ENCODE measurements around the gene UBE2I.
"Not testable (repeated sequence)": the region's sequence is repeated elsewhere in the genome, so short reads cannot be mapped to it uniquely, and the experiment has no call there.

The UBE2I gene

DNA sequence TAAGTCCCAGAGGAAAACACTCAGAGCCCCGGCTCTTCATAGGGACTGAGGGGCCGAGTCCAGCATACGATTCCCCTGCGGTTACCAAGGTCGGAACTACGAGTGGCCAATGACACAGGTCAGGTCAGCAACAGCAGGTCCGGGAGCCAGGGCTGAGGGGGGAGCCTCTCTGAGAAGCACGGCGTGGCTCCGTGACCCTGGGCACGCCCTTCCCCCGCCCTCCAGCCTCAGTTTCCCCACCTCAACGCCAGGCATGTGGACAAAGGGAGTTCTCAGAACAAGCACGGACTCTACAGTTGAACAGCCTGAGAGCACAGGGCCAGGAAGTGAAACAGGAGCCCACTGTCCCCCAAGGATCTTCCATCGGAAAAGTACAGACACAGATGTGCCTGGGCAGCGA is 27.9 kb upstream of the UBE2I start:
- Histone ChIP-seq H3K4me3 (no peak overlapping the region), H3K27me3 (ENCODE audit: low read depth) (peaks cover 26% of the 10 kb centered on the region), H3K4me1 (no peaks in the 10 kb centered on the region), H3K36me3 (replicated peaks) (no peaks in the 10 kb centered on the region), H3K9me3 (no peaks in the 10 kb centered on the region)
- in situ Hi-C loops (cut with MboI; ENCODE audit: low sequenced_read_pairs) = no loop called here
- DNase-seq (ENCODE audit: low spot score in 2 of 2) = no peak

DNA sequence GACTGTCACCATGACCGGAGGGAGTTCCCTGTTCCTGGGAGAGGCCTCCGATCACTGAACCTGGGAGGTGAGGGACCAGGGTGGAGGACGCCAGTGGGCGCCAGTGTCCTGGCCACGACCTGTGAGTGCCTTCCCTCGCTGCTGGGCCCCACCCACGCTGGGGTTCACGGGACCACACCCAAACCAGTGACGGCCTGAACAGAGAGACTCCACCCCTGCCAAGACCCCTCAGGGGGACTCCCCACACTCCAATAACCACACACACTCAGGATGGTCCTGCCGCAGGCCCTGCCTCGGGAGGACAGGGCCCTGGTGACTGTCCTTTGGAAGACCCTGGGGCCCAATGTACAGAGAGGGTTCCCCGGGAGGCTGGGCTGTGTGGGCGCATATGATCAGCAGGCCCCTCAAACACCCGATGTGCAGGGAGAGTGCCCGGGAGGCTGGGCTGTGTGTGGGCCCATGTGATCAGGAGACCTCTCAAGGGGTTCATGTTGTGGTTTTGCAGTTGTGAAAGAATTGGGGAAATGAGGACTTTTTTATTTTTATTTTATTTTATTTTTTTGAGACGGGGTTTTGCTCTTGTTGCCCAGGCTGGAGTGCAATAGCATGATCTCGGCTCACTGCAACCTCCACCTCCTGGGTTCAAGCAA is 27.0 kb upstream of the UBE2I start:
- Histone ChIP-seq H3K4me3 (no peak overlapping the region), H3K9me3 (no peaks in the 10 kb centered on the region), H3K27me3 (ENCODE audit: low read depth) (peaks cover 32% of the 10 kb centered on the region), H3K36me3 (replicated peaks) (no peaks in the 10 kb centered on the region), H3K4me1 (no peaks in the 10 kb centered on the region)
- DNase-seq (ENCODE audit: low spot score in 2 of 2) = no peak
- in situ Hi-C loops (cut with MboI; ENCODE audit: low sequenced_read_pairs) = no loop called here

DNA sequence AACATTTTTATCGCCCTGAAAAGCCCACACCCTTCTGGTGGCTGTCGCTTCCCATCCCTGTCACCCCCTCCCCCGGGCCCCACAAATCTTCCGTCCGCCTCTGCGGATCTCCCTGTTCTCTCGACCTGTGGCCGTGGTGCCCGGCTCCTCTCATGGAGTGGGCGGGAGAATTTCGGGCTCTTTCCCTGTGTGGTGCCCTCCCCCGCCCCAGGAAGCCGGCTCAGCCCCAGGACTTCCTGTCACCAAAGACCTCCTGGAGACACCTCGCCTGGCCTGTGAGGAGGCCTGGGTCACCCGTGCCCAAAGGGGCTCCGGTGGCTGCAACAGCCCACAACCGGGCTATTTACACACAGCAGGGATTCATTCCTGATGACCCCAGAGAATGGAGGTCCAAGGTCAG is 26.1 kb upstream of the UBE2I start:
- Histone ChIP-seq H3K36me3 (replicated peaks) (no peaks in the 10 kb centered on the region), H3K4me1 (no peaks in the 10 kb centered on the region), H3K4me3 (no peak overlapping the region), H3K27me3 (ENCODE audit: low read depth) (peaks cover 41% of the 10 kb centered on the region), H3K9me3 (no peaks in the 10 kb centered on the region)
- in situ Hi-C loops (cut with MboI; ENCODE audit: low sequenced_read_pairs) = no loop called here
- no peak for DNase-seq (ENCODE audit: low spot score in 2 of 2)

DNA sequence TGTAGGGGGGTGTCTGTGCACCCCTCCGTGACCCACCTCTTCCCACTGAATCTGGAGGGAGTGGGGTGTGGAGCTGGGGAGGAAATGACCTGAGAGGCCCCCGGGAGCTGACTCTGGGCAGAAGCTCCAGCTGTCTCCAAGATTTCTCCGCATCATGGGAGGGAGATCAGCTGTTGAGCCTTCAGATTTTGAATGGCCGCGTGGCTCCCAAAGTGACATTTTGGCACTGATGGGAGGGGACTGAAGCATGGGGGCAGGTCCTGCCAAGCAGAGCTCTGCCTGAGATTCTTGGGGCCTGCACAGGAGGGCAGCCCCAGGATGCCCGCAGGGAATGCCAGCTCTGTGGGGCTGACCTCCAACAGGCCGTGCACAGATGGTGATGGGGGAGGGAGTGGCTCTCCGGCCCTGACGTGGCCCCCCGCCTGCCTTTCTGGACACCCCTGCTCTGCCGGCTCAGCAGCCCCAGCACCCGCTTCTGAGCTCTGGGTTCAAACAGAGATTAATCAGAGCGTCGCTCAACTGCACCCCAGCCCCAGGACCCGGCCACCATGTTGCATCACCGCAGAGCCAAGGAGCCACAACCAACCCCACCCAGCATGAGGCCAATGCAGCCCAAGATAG is 25.3 kb upstream of the UBE2I start:
- in situ Hi-C loops (cut with MboI; ENCODE audit: low sequenced_read_pairs) = no loop called here
- H3K27me3 ChIP-seq (ENCODE audit: low read depth) = peaks cover 49% of the 10 kb centered on the region
- H3K36me3 ChIP-seq (replicated peaks) = no peaks in the 10 kb centered on the region
- H3K4me3 ChIP-seq = no peak overlapping the region
- H3K4me1 ChIP-seq = no peaks in the 10 kb centered on the region
- no peaks in the 10 kb centered on the region for H3K9me3 ChIP-seq
- no peak for DNase-seq (ENCODE audit: low spot score in 2 of 2)

DNA sequence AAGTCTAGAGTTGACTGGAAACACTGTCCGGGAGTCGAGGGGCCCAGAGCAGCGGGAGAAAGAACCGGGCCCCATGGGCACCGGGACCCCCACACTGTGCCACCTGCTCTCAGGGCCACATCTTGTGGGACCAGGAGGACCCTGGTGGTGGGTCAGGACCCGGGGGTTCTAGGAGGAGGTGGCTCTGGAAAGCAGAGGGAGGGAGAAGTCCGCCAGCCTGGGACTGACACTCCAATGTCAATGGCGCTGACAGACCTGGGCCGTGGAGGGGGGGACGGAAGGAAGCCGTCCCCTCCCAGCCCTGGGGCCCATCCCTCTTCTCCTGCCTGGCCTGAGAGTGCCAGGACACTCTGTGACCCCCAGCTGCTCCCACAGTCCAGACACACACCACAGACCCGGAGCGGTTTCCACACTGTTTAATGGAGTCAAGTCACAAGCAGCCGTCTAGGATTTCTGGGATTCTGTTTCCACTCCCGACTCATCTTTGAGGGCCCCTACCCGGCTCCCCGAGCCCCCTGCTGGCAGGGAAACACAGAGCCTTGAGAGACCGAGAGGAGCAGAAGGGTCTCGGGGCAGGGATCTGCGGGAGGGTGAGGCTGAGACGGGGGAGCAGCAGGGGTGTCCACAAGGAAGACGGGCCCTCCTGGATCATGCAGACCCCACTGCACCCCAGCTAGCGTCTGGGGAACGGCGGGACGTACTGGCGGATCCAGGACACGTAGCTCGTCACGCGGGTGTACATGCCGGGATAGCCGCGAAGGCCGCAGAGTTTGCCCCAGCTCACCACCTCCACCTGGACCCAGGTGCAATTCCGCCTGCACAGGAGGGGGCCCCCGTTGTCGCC is 23.5 kb upstream of the UBE2I start:
- Histone ChIP-seq H3K4me1 (no peaks in the 10 kb centered on the region), H3K9me3 (no peaks in the 10 kb centered on the region), H3K36me3 (replicated peaks) (no peaks in the 10 kb centered on the region), H3K27me3 (ENCODE audit: low read depth) (peaks cover 63% of the 10 kb centered on the region), H3K4me3 (no peak overlapping the region)
- no peak for DNase-seq (ENCODE audit: low spot score in 2 of 2)
- in situ Hi-C loops (cut with MboI; ENCODE audit: low sequenced_read_pairs) = no loop called here

DNA sequence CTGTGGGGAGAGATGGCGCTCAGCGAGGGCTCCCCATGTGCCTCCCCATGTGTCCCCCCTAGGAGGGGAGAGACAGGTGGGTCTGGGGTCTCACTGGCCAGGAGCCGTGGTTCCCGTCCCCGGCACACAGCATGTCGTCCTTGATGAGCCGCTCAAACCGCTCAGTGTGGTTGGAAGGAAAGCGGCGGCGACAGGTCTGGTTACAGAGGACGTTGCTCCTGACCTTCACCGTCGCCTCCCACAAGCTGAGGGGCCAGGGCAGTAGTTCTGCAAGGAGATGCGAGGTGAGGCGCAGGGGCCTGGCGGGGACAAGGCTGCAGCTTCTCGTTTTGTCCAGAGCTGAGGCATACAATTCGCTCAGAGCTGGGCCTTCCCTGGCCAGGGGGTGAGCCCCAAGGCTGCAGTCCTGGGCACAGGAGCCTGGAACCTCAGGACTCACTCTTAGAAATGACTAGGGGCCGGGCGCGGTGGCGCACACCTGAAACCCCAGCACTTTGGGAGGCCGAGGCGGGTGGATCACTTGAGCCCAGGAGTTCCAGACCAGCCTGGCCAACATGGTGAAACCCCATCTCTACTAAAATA is 22.8 kb upstream of the UBE2I start:
- Histone ChIP-seq H3K9me3 (no peaks in the 10 kb centered on the region), H3K4me3 (no peak overlapping the region), H3K36me3 (replicated peaks) (no peaks in the 10 kb centered on the region), H3K27me3 (ENCODE audit: low read depth) (peaks cover 67% of the 10 kb centered on the region), H3K4me1 (no peaks in the 10 kb centered on the region)
- DNase-seq (ENCODE audit: low spot score in 2 of 2) = no peak
- in situ Hi-C loops (cut with MboI; ENCODE audit: low sequenced_read_pairs) = no loop called here

DNA sequence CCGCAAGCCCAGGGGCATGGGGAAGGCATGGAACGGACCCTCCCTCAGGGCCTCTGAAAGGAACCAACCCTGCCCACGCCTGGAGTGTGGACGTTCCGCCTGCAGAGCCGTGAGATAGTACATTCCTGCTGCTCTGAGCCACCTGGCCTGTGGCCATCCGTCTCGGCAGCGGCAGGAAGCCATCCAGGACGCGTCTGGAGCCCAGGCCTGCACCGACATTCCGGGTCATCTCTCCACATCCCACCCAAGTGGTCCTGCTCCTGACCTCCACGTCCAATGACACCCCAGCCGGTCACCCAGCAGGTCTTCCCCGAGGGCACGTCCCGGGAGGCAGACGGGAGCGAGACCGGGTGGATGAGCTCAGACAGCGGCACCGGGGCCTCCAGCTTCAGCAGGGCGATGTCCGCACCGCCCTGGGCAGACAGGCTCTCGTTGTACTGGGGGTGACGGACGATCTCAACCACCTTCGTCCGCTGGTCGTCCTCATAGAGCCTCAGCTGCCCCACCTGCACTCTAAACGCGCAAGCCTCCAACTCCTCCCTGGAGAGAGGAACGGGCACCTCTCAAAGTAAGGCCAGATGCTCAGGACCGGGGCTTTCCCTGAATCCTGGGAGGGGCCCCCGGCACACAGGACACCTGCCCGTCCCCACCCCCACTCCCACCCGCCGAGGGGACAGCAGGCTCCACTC is 21.3 kb upstream of the UBE2I start:
- in situ Hi-C loops (cut with MboI; ENCODE audit: low sequenced_read_pairs) = no loop called here
- no peak for DNase-seq (ENCODE audit: low spot score in 2 of 2)
- Histone ChIP-seq H3K9me3 (no peaks in the 10 kb centered on the region), H3K4me3 (no peak overlapping the region), H3K4me1 (no peaks in the 10 kb centered on the region), H3K36me3 (replicated peaks) (no peaks in the 10 kb centered on the region), H3K27me3 (ENCODE audit: low read depth) (peaks cover 66% of the 10 kb centered on the region)

DNA sequence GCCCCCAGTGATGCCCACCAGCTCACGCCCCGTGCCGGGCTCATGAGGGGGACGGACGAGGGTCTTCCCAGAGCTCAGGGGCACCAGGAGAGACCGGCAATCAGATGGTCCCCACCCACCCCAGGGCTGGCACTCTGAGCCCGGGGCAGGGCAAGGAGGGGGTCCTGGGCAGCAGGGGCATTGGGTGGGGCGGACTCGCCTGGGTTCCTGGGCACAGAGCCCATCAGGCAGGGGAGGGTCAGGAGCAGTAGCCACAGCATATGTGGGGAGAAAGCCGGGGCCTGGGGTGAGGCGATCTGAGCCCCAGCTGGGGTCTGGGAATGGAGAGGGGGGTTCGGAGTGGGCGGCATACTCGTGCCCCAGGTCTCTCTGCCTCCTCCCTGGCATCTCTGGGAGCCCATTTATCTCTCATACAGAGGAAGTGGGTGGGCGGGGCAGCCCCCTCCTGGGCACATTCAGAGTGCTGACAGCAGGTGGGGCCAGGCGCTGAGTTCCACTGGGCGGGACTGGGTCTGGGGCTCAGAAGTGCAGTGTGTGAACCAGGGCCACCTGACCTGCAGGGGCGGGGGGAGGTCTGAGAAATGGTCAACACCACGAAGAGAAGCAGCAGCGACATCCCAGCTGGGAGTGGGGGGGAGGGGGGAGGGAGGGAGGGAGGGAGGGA is 20.5 kb upstream of the UBE2I start:
- Histone ChIP-seq H3K27me3 (ENCODE audit: low read depth) (peaks cover 58% of the 10 kb centered on the region), H3K4me3 (no peak overlapping the region), H3K4me1 (no peaks in the 10 kb centered on the region), H3K36me3 (replicated peaks) (no peaks in the 10 kb centered on the region), H3K9me3 (no peaks in the 10 kb centered on the region)
- in situ Hi-C loops (cut with MboI; ENCODE audit: low sequenced_read_pairs) = no loop called here
- no peak for DNase-seq (ENCODE audit: low spot score in 2 of 2)

DNA sequence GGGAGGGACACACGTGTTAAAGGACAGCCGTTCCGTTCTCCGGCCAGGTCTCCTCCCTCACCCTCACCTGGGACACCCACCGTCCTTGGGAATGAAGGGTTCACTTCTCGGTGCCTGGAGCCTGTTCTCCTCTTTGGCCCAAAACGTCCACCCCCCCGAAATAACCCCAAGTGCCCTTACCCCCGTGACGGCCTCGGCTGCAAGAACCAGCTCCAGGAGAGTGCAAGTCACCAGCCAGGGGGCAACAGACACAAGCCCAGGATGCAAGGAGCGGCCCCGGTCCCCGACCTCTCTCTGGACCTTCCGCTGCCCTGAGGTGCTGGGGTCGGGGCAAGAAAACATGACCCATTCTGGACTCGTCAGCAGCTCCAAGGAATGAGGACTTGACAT is 20.0 kb upstream of the UBE2I start:
- Histone ChIP-seq H3K4me3 (no peak overlapping the region), H3K4me1 (no peaks in the 10 kb centered on the region), H3K27me3 (ENCODE audit: low read depth) (peaks cover 56% of the 10 kb centered on the region), H3K9me3 (no peaks in the 10 kb centered on the region), H3K36me3 (replicated peaks) (no peaks in the 10 kb centered on the region)
- in situ Hi-C loops (cut with MboI; ENCODE audit: low sequenced_read_pairs) = no loop called here
- DNase-seq (ENCODE audit: low spot score in 2 of 2) = no peak

DNA sequence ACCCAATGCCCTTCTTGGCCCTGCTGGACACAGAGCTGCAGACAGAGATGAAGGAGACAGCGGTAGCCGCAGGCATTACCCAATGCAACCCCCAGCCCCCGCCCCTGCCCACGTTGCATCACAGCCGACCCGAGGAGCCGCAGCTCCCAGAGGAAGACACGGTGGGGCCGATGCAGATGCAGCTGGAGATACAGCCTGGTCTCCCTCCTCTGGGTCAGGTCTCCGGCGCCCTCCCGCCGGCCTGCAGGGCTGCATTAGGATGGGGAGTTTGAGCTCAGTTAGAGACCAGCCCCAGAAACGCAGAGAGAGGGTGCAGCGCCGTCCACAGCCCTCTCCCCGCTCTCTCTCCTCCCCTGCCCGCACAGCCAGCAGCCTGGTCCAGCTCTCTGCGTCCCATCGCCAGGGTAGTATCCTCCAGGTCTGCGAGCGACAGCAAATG is 19.4 kb upstream of the UBE2I start:
- no peaks in the 10 kb centered on the region for H3K36me3 ChIP-seq (replicated peaks)
- DNase-seq (ENCODE audit: low spot score in 2 of 2) = no peak
- no peak overlapping the region for H3K4me3 ChIP-seq
- no peaks in the 10 kb centered on the region for H3K9me3 ChIP-seq
- in situ Hi-C loops (cut with MboI; ENCODE audit: low sequenced_read_pairs) = no loop called here
- H3K4me1 ChIP-seq = no peaks in the 10 kb centered on the region
- H3K27me3 ChIP-seq (ENCODE audit: low read depth) = peaks cover 56% of the 10 kb centered on the region

DNA sequence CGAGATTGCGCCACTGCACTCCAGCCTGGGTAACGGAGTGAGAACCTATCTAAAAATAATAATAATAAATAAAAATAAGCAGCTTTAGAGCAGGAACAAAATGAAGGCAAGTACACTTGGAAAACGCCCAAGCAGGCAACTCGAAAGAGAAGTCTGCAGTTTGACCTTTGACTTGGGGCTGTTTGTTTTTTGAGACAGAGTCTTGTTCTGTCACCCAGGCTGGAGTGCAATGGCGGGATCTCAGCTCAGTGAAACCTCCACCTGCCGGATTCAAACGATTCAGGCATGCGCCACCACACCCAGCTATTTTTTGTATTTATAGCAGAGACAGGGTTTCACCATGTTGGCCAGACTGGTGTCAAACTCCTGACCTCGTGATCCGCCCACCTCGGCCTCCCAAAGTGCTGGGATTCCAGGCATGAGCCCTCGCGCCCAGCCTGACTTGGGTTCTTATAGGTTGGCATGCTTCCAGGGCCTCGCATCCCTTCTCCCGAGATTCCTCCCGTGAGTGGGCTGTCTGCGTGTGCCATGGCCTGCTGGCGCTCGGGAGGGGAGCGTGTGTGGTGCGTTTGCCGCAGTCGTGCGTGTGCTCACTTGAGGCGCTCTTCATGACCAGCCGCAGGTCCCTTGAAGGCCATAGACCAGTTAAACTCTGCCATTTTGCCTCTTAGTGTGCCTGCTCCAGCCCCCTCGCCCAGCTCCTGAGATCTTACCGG is 18.4 kb upstream of the UBE2I start:
- in situ Hi-C loops (cut with MboI; ENCODE audit: low sequenced_read_pairs) = no loop called here
- no peak overlapping the region for H3K4me3 ChIP-seq
- no peak for DNase-seq (ENCODE audit: low spot score in 2 of 2)
- no peaks in the 10 kb centered on the region for H3K36me3 ChIP-seq (replicated peaks)
- H3K4me1 ChIP-seq = no peaks in the 10 kb centered on the region
- H3K9me3 ChIP-seq = no peaks in the 10 kb centered on the region
- H3K27me3 ChIP-seq (ENCODE audit: low read depth) = peaks cover 49% of the 10 kb centered on the region

DNA sequence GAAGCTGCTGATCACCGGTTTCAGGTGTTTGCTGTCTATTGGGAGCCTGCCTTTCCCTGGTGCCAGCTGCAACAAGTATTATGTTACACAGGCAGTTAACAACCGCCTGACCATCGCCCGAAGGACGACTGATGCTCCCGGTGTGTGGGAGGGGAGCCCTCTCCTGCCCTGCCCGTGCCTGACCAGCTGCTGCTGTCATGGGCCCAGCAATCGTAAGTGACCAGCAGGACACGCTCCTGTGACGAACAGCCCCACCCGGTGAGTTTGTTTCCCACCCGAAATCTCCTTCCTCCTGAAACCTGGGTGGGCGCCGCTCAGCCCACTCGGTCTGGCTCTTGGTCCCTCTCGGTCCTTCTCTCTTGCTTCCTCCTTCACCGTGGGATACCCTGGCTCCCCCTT is 17.9 kb upstream of the UBE2I start:
- no peaks in the 10 kb centered on the region for H3K36me3 ChIP-seq (replicated peaks)
- DNase-seq (ENCODE audit: low spot score in 2 of 2) = no peak
- peaks cover 45% of the 10 kb centered on the region for H3K27me3 ChIP-seq (ENCODE audit: low read depth)
- H3K9me3 ChIP-seq = no peaks in the 10 kb centered on the region
- H3K4me3 ChIP-seq = no peak overlapping the region
- no peaks in the 10 kb centered on the region for H3K4me1 ChIP-seq
- in situ Hi-C loops (cut with MboI; ENCODE audit: low sequenced_read_pairs) = no loop called here

DNA sequence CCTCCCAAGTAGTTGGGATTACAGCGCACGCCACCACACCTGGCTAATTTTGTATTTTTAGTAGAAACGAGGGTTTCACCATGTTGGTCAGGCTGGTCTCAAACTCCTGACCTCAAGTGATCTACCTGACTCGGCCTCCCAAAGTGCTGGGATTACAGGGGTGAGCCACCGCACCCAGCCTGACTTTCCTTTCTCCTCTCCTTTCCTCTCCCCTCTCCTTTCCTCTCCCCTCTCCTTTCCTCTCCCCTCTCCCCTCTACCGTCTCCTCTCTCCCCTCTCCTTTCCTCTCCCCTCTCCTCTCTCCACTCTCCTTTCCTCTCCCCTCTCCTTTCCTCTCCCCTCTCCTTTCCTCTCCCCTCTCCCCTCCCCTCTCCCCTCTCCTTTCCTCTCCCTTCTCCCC is 17.2 kb upstream of the UBE2I start:
- H3K27me3 ChIP-seq (ENCODE audit: low read depth) = peaks cover 43% of the 10 kb centered on the region
- in situ Hi-C loops (cut with MboI; ENCODE audit: low sequenced_read_pairs); H3K9me3 ChIP-seq; DNase-seq (ENCODE audit: low spot score in 2 of 2); H3K36me3 ChIP-seq (replicated peaks); H3K4me1 ChIP-seq; H3K4me3 ChIP-seq: not testable (repeated sequence)
